HUES64 (cell line): ENCODE measurements around the gene ICE2.

Experiments
- H3K27ac ChIP-seq: 2 replicates; pipeline ENCODE4 v1.7.0; 2013; ENCODE audit warnings: low read depth, low read length, inconsistent platforms
- H3K27me3 ChIP-seq: 2 replicates; pipeline ENCODE4 v1.6.1; 2013; ENCODE audit warnings: mild to moderate bottlenecking, low read length; ENCODE audit not compliant: insufficient read depth
- H3K36me3 ChIP-seq: 2 replicates; pipeline ENCODE4 v1.6.1; 2013; ENCODE audit warnings: mild to moderate bottlenecking, low read length; ENCODE audit not compliant: insufficient read depth
- H3K4me1 ChIP-seq: 2 replicates; pipeline ENCODE4 v1.6.1; 2013; ENCODE audit warnings: mild to moderate bottlenecking, low read length, moderate library complexity; ENCODE audit not compliant: insufficient read depth
- H3K4me3 ChIP-seq: 2 replicates; pipeline ENCODE4 v1.5.1; 2013; ENCODE audit warnings: mild to moderate bottlenecking, low read length, moderate library complexity
- H3K9ac ChIP-seq: 2 replicates; pipeline ENCODE4 v1.6.1; 2013; ENCODE audit warnings: mild to moderate bottlenecking, low read depth, low read length
- H3K9me3 ChIP-seq: 2 replicates; pipeline ENCODE4 v1.6.1; 2013; ENCODE audit warnings: low read depth, low read length; ENCODE audit not compliant: insufficient read depth
- WGBS: fragments of 150-250, 120-280 bp; methylation state at CpG from one replicate; pipeline ENCODE4 v1.1.7; 2013; ENCODE audit warnings: missing lambda C conversion rate; 5-methylcytosine and 5-hydroxymethylcytosine counted together

ICE2 gene

GRCh38 chr15:60514261-60514881, 35.4 kb upstream of the ICE2 start:
- peaks cover 9% of the 10 kb centered on the region; the same call in 1 of the 2 replicates for H3K4me1 ChIP-seq
- no peaks in the 10 kb centered on the region for H3K9me3 ChIP-seq
- peaks cover 5% of the 10 kb centered on the region; the same call in 1 of the 2 replicates for H3K36me3 ChIP-seq
- WGBS: 95% methylated on average over 12 of the region's 12 CpGs
- H3K27me3 ChIP-seq: no peaks in the 10 kb centered on the region
- no peak overlapping the region for H3K4me3 ChIP-seq
- H3K9ac ChIP-seq: no peak overlapping the region
- no peak overlapping the region for H3K27ac ChIP-seq

- H3K4me3 ChIP-seq: no peak overlapping the region
- peaks cover 5% of the 10 kb centered on the region; the same call in 1 of the 2 replicates for H3K36me3 ChIP-seq
- WGBS: 94% methylated on average over 7 of the region's 7 CpGs
- H3K4me1 ChIP-seq: peaks cover 4% of the 10 kb centered on the region; the same call in 1 of the 2 replicates
- H3K9ac ChIP-seq: no peak overlapping the region
- H3K27me3 ChIP-seq: no peaks in the 10 kb centered on the region
- no peaks in the 10 kb centered on the region for H3K9me3 ChIP-seq
- H3K27ac ChIP-seq: no peak overlapping the region
These were observed 34.7 kb upstream of the ICE2 start for GRCh38 chr15:60513676-60514075.

GRCh38 chr15:60512937-60513336, 34.0 kb upstream of the ICE2 start:
- Histone ChIP-seq H3K27ac (no peak overlapping the region), H3K9me3 (no peaks in the 10 kb centered on the region), H3K4me1 (no peaks in the 10 kb centered on the region), H3K36me3 (peaks cover 5% of the 10 kb centered on the region; the same call in 1 of the 2 replicates), H3K27me3 (no peaks in the 10 kb centered on the region), H3K9ac (no peak overlapping the region), H3K4me3 (no peak overlapping the region)
- 94% methylated on average over 4 of the region's 4 CpGs for WGBS

GRCh38 chr15:60511351-60512031, 32.5 kb upstream of the ICE2 start:
- H3K9ac ChIP-seq: no peak overlapping the region
- WGBS: 92% methylated on average over 21 of the region's 21 CpGs
- H3K27ac ChIP-seq: no peak overlapping the region
- H3K27me3 ChIP-seq: no peaks in the 10 kb centered on the region
- no peaks in the 10 kb centered on the region for H3K4me1 ChIP-seq
- no peak overlapping the region for H3K4me3 ChIP-seq
- H3K36me3 ChIP-seq: peaks cover 5% of the 10 kb centered on the region; the same call in 1 of the 2 replicates
- no peaks in the 10 kb centered on the region for H3K9me3 ChIP-seq

- no peaks in the 10 kb centered on the region for H3K27me3 ChIP-seq
- WGBS: 90% methylated on average over 5 of the region's 5 CpGs
- H3K27ac ChIP-seq: no peak overlapping the region
- H3K9ac ChIP-seq: no peak overlapping the region
- H3K9me3 ChIP-seq: no peaks in the 10 kb centered on the region
- H3K36me3 ChIP-seq: peaks cover 5% of the 10 kb centered on the region; the same call in 1 of the 2 replicates
- no peak overlapping the region for H3K4me3 ChIP-seq
- H3K4me1 ChIP-seq: no peaks in the 10 kb centered on the region
These were observed 31.1 kb upstream of the ICE2 start for GRCh38 chr15:60510006-60510405.

GRCh38 chr15:60509470-60509869, 30.5 kb upstream of the ICE2 start:
- no peak overlapping the region for H3K27ac ChIP-seq
- H3K4me1 ChIP-seq: no peaks in the 10 kb centered on the region
- 90% methylated on average over 3 of the region's 3 CpGs for WGBS
- H3K27me3 ChIP-seq: no peaks in the 10 kb centered on the region
- no peak overlapping the region for H3K9ac ChIP-seq
- H3K36me3 ChIP-seq: peaks cover 9% of the 10 kb centered on the region; the same call in 1 of the 2 replicates
- H3K4me3 ChIP-seq: no peak overlapping the region
- no peaks in the 10 kb centered on the region for H3K9me3 ChIP-seq

- peaks cover 11% of the 10 kb centered on the region; the same call in 1 of the 2 replicates for H3K36me3 ChIP-seq
These were observed 29.5 kb upstream of the ICE2 start for GRCh38 chr15:60508442-60508841.

GRCh38 chr15:60507596-60508424, 28.9 kb upstream of the ICE2 start:
- Histone ChIP-seq H3K36me3 (peaks cover 15% of the 10 kb centered on the region; the same call in 1 of the 2 replicates), H3K9ac (no peak overlapping the region), H3K4me3 (no peak overlapping the region), H3K27me3 (no peaks in the 10 kb centered on the region), H3K27ac (no peak overlapping the region), H3K9me3 (no peaks in the 10 kb centered on the region), H3K4me1 (no peaks in the 10 kb centered on the region)
- 57% methylated on average over 11 of the region's 11 CpGs for WGBS

More at GRCh38 chr15:60508442-60508841, 29.5 kb upstream of the ICE2 start:
- Histone ChIP-seq H3K9me3 (no peaks in the 10 kb centered on the region), H3K9ac (no peak overlapping the region), H3K4me1 (no peaks in the 10 kb centered on the region), H3K4me3 (no peak overlapping the region), H3K27ac (no peak overlapping the region), H3K27me3 (no peaks in the 10 kb centered on the region)
- WGBS: 91% methylated on average over 4 of the region's 4 CpGs

- no peaks in the 10 kb centered on the region for H3K9me3 ChIP-seq
- H3K4me3 ChIP-seq: no peak overlapping the region
- H3K36me3 ChIP-seq: peaks cover 49% of the 10 kb centered on the region; the same call in 1 of the 2 replicates
- WGBS: 95% methylated on average over 6 of the region's 6 CpGs
- no peak overlapping the region for H3K27ac ChIP-seq
- H3K9ac ChIP-seq: no peak overlapping the region
- H3K4me1 ChIP-seq: peaks cover 5% of the 10 kb centered on the region; the same call in 1 of the 2 replicates
- no peaks in the 10 kb centered on the region for H3K27me3 ChIP-seq
These were observed 17.9 kb upstream of the ICE2 start for GRCh38 chr15:60496853-60497252.

GRCh38 chr15:60494108-60494507, 15.2 kb upstream of the ICE2 start:
- H3K4me1 ChIP-seq: peaks cover 5% of the 10 kb centered on the region; the same call in 1 of the 2 replicates
- no peaks in the 10 kb centered on the region for H3K9me3 ChIP-seq
- H3K9ac ChIP-seq: no peak overlapping the region
- H3K36me3 ChIP-seq: peaks cover 24% of the 10 kb centered on the region; the same call in 1 of the 2 replicates
- no peaks in the 10 kb centered on the region for H3K27me3 ChIP-seq
- no peak overlapping the region for H3K27ac ChIP-seq
- WGBS: 86% methylated on average over 3 of the region's 3 CpGs
- H3K4me3 ChIP-seq: no peak overlapping the region

- H3K4me3 ChIP-seq: no peak overlapping the region
- H3K36me3 ChIP-seq: peaks cover 16% of the 10 kb centered on the region; the same call in 1 of the 2 replicates
- peaks cover 5% of the 10 kb centered on the region; the same call in 1 of the 2 replicates for H3K4me1 ChIP-seq
- no peaks in the 10 kb centered on the region for H3K9me3 ChIP-seq
- 95% methylated on average over 4 of the region's 4 CpGs for WGBS
- H3K27ac ChIP-seq: no peak overlapping the region
- H3K9ac ChIP-seq: no peak overlapping the region
- no peaks in the 10 kb centered on the region for H3K27me3 ChIP-seq
These were observed 14.2 kb upstream of the ICE2 start for GRCh38 chr15:60493166-60493565.
